Coronary artery (tissue), 2 donors: Measurements from ENCODE around the gene TMEM135.

Experiments used
- DNase-seq: peaks from one replicate; pipeline ENCODE4 v3.0.0-alpha.2; 2017; ENCODE audit warnings: low spot score
- H3K27ac ChIP-seq, 2 donors: fragments of 200-600 bp; sonication (generic); one replicate each; pipeline ENCODE4 v1.5.1; 2016 to 2019
- H3K4me3 ChIP-seq: fragments of 200-600 bp; sonication (generic); 2 replicates; pipeline ENCODE4 v1.5.1; 2016; ENCODE audit warnings: mild to moderate bottlenecking, moderate library complexity
- TF ChIP-seq, protein P1 (sequence below): fragments of 200-600 bp; sonication (generic); IDR thresholded peaks from one replicate; pipeline ENCODE4 v1.5.1; 2019; ENCODE audit warnings: antibody characterized with exemption

Gene TMEM135

GRCh38 chr11:87296627-87297026, 258.9 kb downstream of the TMEM135 start:
- Histone ChIP-seq H3K27ac (no peak overlapping the region), H3K4me3 (no peak overlapping the region)
- DNase-seq: no peak
- TF ChIP-seq, protein P1, sequence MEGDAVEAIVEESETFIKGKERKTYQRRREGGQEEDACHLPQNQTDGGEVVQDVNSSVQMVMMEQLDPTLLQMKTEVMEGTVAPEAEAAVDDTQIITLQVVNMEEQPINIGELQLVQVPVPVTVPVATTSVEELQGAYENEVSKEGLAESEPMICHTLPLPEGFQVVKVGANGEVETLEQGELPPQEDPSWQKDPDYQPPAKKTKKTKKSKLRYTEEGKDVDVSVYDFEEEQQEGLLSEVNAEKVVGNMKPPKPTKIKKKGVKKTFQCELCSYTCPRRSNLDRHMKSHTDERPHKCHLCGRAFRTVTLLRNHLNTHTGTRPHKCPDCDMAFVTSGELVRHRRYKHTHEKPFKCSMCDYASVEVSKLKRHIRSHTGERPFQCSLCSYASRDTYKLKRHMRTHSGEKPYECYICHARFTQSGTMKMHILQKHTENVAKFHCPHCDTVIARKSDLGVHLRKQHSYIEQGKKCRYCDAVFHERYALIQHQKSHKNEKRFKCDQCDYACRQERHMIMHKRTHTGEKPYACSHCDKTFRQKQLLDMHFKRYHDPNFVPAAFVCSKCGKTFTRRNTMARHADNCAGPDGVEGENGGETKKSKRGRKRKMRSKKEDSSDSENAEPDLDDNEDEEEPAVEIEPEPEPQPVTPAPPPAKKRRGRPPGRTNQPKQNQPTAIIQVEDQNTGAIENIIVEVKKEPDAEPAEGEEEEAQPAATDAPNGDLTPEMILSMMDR: no peak

- no peak overlapping the region for H3K4me3 ChIP-seq
- DNase-seq: no peak
- no peak overlapping the region for H3K27ac ChIP-seq
- TF ChIP-seq, protein P1: no peak
Observed at GRCh38 chr11:87298155-87298554, 260.4 kb downstream of the TMEM135 start.

DNA sequence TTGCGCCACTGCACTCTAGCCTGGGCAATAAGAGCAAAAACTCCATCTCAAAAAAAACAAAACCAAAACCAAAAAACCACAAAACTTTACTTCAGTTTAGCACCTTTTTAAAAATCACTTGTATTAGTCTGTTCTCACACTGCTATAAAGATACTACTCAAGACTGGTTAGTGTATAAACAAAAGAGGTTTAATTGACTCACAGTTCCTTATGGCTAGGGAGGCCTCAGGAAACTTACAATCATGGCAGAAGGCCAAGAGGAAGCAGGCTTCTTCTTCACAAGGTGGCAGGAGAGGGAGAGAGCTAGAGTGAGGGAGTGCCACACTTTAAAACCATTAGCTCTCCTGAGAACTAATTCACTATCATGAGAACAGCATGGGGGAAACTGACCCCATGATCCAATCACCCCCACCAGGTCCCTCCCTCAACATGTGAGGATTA, 261.3 kb downstream of the TMEM135 start:
- DNase-seq: no peak

DNA sequence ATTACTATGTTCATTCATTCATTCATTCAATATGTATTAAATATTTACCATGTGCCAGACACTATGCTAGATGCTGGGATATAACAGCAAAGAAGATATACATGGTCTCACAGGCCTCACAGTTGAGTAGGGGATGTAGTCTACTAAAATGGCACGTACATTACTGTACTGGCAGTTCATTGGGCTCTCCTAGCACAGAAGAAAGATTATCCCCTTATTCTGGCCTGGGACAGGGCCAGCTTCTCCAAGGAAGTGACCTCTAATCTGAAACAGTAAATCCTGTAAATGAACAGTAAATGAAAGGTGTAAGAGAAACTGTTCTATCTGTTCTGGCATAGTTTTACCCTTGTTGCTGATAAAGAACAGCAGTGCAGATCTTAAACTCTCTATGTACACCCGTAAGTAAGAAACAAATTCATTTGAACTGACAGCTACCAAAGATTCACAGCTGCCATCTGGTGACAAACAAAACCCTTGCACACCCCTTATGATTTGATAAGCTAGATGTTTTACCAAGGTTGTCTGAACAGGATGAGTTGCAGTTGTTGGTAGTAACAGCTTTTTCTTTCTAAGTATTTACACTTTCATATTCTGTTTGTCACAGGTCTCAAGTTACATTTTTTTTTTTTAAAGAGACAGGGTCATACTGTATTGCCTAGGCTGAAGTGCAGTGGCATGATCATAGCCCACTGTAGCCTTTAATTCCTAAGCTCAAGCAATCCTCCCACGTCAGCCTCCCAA, 263.1 kb downstream of the TMEM135 start:
- DNase-seq: no peak

More for the DNA sequence above, 261.3 kb downstream of the TMEM135 start:
- TF ChIP-seq, protein P1: no peak
- Histone ChIP-seq H3K4me3 (no peak overlapping the region), H3K27ac (no peak overlapping the region)

DNA sequence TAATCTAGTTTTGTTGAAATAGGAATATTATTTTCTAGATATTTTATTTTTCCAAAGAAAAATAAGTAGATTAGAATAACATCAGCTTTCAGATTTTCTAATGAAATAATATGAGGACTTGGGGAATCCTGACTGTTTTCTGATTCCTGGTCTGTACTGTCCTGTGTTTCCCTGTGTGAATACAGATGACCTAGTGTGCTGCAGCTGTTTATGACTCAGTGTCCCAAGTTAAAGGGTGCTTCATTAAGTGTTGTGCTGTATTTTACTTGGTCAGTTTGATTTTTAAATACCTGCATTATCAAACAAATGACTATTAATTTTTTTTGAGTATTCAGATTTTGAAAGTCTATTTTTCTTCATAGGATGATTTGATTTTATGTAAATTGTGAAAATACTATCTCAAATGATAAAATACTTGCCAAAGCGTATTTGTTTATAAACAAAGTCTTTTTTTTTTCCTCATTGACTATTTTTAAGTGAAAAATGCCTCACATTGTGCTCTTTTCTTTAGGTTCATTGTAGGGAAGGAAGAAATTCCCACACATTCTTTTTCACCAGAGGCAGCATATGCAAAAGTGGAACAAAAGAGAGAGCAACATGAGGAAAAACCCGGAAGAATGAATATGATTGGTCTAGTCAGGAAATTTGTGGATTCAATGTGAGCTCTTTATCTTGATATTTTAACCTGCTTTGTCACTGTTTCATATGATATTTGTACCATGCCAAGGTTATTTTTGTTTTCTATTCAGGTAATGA, 264.2 kb downstream of the TMEM135 start:
- H3K27ac ChIP-seq: no peak overlapping the region
- TF ChIP-seq, protein P1: no peak
- H3K4me3 ChIP-seq: no peak overlapping the region
- DNase-seq: no peak

More for the DNA sequence above, 263.1 kb downstream of the TMEM135 start:
- no peak overlapping the region for H3K4me3 ChIP-seq
- TF ChIP-seq, protein P1: no peak
- H3K27ac ChIP-seq: no peak overlapping the region

- TF ChIP-seq, protein P1: no peak
- no peak for DNase-seq
- Histone ChIP-seq H3K4me3 (no peak overlapping the region), H3K27ac (no peak overlapping the region)
Observed at GRCh38 chr11:87304412-87304811, 266.7 kb downstream of the TMEM135 start.
